ENCODE measurements around the gene SLC31A2. TPM values are rescaled to one million over a fixed set of nuclear protein-coding genes. Genes with fewer than 3 reads are reported as not detected.

SLC31A2 gene
- total RNA-seq, 2 donors from 2014 or later, result 16.3 to 23.7 TPM

DNA sequence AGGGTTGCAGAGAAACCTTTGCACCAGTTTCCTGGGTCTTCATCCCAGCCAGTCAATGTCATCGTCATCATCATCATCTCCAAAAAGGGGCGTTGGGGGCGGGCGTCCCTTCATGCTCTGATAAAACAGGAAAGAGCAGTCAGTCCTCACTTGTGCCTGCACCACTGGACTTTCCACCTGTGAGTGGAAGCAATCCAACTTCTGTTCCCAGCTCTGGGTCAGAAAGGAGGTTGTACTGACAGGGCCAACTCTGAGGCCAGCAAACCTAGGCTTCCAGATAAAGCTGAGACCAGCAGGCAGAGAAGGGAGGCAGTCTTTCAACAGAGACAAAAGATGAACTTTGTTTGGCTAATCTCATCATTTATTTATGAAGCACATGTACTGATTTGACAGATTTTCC is 15.2 kb downstream of the SLC31A2 start:
- TF ChIP-seq, protein P1, sequence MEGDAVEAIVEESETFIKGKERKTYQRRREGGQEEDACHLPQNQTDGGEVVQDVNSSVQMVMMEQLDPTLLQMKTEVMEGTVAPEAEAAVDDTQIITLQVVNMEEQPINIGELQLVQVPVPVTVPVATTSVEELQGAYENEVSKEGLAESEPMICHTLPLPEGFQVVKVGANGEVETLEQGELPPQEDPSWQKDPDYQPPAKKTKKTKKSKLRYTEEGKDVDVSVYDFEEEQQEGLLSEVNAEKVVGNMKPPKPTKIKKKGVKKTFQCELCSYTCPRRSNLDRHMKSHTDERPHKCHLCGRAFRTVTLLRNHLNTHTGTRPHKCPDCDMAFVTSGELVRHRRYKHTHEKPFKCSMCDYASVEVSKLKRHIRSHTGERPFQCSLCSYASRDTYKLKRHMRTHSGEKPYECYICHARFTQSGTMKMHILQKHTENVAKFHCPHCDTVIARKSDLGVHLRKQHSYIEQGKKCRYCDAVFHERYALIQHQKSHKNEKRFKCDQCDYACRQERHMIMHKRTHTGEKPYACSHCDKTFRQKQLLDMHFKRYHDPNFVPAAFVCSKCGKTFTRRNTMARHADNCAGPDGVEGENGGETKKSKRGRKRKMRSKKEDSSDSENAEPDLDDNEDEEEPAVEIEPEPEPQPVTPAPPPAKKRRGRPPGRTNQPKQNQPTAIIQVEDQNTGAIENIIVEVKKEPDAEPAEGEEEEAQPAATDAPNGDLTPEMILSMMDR (IDR thresholded peaks at IDR 0.05), result no peak
- H3K27ac ChIP-seq, result no peak overlapping the region
- H3K4me3 ChIP-seq, result no peak overlapping the region
- ATAC-seq, result no peak
- H3K9me3 ChIP-seq, result no peaks in the 10 kb centered on the region
- peaks cover 23 to 55% of the 10 kb centered on the region in 2 donors for H3K36me3 ChIP-seq (replicated peaks in 1 of 2; ENCODE audit: insufficient read depth in 1 of 2, low read depth in 2 of 2)
- 76 to 82% methylated on average over 4 of the region's 4 CpGs for WGBS, 2 donors
- no peak for DNase-seq
- no peaks in the 10 kb centered on the region for H3K4me1 ChIP-seq
- no peaks in the 10 kb centered on the region for H3K27me3 ChIP-seq
- intact Hi-C loops (cut with DNase I), result no loop called here

DNA sequence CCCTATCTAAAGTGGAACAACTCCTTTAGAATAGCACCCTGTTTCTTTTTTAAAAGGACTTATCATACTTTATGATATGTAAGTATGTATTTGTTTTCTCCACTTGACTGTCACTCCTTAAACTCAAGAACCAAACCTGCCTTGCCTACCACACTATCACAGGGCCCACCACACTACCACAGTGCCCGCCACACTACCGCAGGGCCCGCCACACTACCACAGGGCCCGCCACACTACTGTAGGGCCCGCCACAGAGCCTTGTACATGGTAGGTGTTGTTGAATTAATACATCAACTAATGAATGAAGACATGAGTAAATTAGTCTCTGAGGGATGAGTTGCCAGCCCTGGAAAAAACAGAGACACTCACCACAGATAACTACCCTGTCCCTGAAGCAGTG is 18.0 kb downstream of the SLC31A2 start:
- no peaks in the 10 kb centered on the region for H3K4me1 ChIP-seq
- DNase-seq (no peak), ATAC-seq (no peak)
- no peak overlapping the region for H3K27ac ChIP-seq
- H3K27me3 ChIP-seq, result no peaks in the 10 kb centered on the region
- H3K4me3 ChIP-seq, result no peak overlapping the region
- TF ChIP-seq, protein P1 (IDR thresholded peaks at IDR 0.05), result no peak
- no peak for TF ChIP-seq POLR2A (IDR thresholded peaks at IDR 0.05)
- no peaks in the 10 kb centered on the region for H3K9me3 ChIP-seq
- intact Hi-C loops (cut with DNase I), result no loop called here
- 93 to 98% methylated on average over 5 of the region's 5 CpGs for WGBS, 2 donors
- peaks cover 12 to 66% of the 10 kb centered on the region in 2 donors for H3K36me3 ChIP-seq (replicated peaks in 1 of 2; ENCODE audit: insufficient read depth in 1 of 2, low read depth in 2 of 2)

DNA sequence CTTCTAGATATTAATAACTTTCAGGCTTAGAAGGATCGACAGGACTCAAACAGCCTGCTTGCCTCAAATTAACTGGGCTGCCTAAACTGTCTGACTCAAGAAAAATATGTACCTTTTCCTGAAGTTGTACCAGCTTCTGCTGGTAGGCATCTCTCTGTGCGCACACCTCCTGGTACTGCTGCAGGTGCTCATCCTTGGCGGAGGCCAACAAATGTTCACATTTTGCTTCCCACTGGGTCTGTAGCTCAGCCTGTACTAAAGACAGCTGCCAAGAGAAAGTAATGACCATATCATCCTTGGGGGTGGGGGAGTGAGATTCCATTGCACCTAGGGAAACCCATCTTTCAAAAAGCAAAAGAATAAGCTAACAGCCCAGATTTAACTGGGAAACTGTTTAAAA is 22.5 kb downstream of the SLC31A2 start:
- ATAC-seq, result no peak
- H3K9me3 ChIP-seq, result no peaks in the 10 kb centered on the region
- DNase-seq, result no peak
- no peak overlapping the region for H3K4me3 ChIP-seq
- peaks cover 12 to 55% of the 10 kb centered on the region in 2 donors for H3K36me3 ChIP-seq (replicated peaks in 1 of 2; ENCODE audit: insufficient read depth in 1 of 2, low read depth in 2 of 2)
- no peaks in the 10 kb centered on the region for H3K4me1 ChIP-seq
- intact Hi-C loops (cut with DNase I), result no loop called here
- no peak overlapping the region for H3K27ac ChIP-seq
- no peaks in the 10 kb centered on the region for H3K27me3 ChIP-seq
- 89 to 98% methylated on average over 3 of the region's 3 CpGs for WGBS, 2 donors
- TF ChIP-seq POLR2A (IDR thresholded peaks at IDR 0.05), result no peak
- TF ChIP-seq, protein P1 (IDR thresholded peaks at IDR 0.05), result no peak

DNA sequence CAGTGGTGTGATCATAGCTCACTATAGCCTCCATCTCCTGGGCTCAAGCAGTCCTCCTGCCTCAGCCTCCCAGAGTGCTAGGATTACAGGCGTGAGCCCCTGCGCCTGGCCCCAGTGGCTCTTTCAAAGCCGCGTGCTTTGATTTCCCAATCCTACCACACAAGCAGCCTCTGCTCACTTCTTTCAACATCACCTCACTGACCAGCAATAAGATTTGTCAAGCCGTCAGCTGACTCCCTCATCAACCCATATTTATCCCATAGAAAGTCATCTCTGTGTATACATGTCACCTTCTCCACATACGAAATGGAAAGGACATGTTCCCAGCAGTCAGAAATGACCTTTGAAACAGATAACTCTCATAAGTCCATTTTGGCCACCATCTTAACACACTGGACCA is 26.0 kb downstream of the SLC31A2 start:
- no peak overlapping the region for H3K27ac ChIP-seq
- ATAC-seq, result no peak
- H3K4me3 ChIP-seq, result no peak overlapping the region
- TF ChIP-seq, protein P1 (IDR thresholded peaks at IDR 0.05), result no peak
- no peak for TF ChIP-seq POLR2A (IDR thresholded peaks at IDR 0.05)
- no peaks in the 10 kb centered on the region for H3K4me1 ChIP-seq
- no peak for DNase-seq
- no peaks in the 10 kb centered on the region for H3K9me3 ChIP-seq
- H3K36me3 ChIP-seq (replicated peaks in 1 of 2; ENCODE audit: insufficient read depth in 1 of 2, low read depth in 2 of 2), result peaks cover 0 to 37% of the 10 kb centered on the region in 2 donors
- intact Hi-C loops (cut with DNase I), result no loop called here
- H3K27me3 ChIP-seq, result no peaks in the 10 kb centered on the region
- WGBS, 2 donors, result 95 to 97% methylated on average over 6 of the region's 6 CpGs

- Histone ChIP-seq H3K4me3 (no peak overlapping the region), H3K9me3 (no peaks in the 10 kb centered on the region), H3K27ac (no peak overlapping the region), H3K36me3 (replicated peaks in 1 of 2; ENCODE audit: insufficient read depth in 1 of 2, low read depth in 2 of 2) (peaks cover 0 to 41% of the 10 kb centered on the region in 2 donors), H3K4me1 (no peaks in the 10 kb centered on the region), H3K27me3 (no peaks in the 10 kb centered on the region)
- ATAC-seq (no peak), DNase-seq (no peak)
- WGBS, 2 donors, result 92 to 98% methylated on average over 2 of the region's 2 CpGs
- TF ChIP-seq, protein P1 (IDR thresholded peaks at IDR 0.05), result no peak
- TF ChIP-seq POLR2A (IDR thresholded peaks at IDR 0.05), result no peak
- intact Hi-C loops (cut with DNase I), result no loop called here
These were observed 26.4 kb downstream of the SLC31A2 start for GRCh38 chr9:113177251-113177650.

All from body of pancreas (tissue), 4 donors.